ENCODE results near the gene GAPVD1. TPM values are rescaled to one million over a fixed set of nuclear protein-coding genes. Genes with fewer than 3 reads are reported as not detected.
A peak's percentile ranks its signal among the peaks of the same experiment; 100 is the strongest.

Gene GAPVD1
- total and polyA plus RNA-seq, 4 experiments from 2014 or later: 45.6 to 76.4 (median 63.5) TPM

GRCh38 chr9:125246261-125246667 lies 15.4 kb upstream of the GAPVD1 start:
- Mint-ChIP-seq H3K4me3 (no peak overlapping the region), H3K36me3 (peaks cover 0 to 9% of the 10 kb centered on the region in 2 donors), H3K4me1 (peaks cover 7 to 12% (median 8%) of the 10 kb centered on the region in 4 donors), H3K27ac (no peak overlapping the region), H3K9me3 (peaks cover 0 to 1% (median 0%) of the 10 kb centered on the region in 8 donors), H3K27me3 (peaks cover 0 to 1% of the 10 kb centered on the region in 2 donors)
- POLR2A ChIA-PET (ENCODE audit: partially characterized antibody): no interaction called here
- DNase-seq: no peak
- Histone ChIP-seq H3K4me3 (ENCODE audit: low read length in 2 of 2) (no peak overlapping the region), H3K27ac (ENCODE audit: low read depth, low read length) (no peak overlapping the region), H3K9me3 (ENCODE audit: control insufficient read depth in 1 of 2, low read length in 2 of 2) (no peaks in the 10 kb centered on the region), H3K4me1 (ENCODE audit: insufficient read depth, low read length) (peaks cover 10% of the 10 kb centered on the region), H3K27me3 (ENCODE audit: insufficient read depth, low read length) (no peaks in the 10 kb centered on the region), H3K36me3 (ENCODE audit: insufficient read depth, low read length) (no peaks in the 10 kb centered on the region)
- CTCF ChIA-PET (ENCODE audit: partially characterized antibody): no interaction called here
- intact Hi-C loops (cut with micrococcal nuclease): loop anchor here (10.0 kb wide), 1 partner anchor 1311 kb away; the partner anchor contains the start of gene DENND1A

- H3K9me3 ChIP-seq (ENCODE audit: control insufficient read depth in 1 of 2, low read length in 2 of 2): no peaks in the 10 kb centered on the region
- no peaks in the 10 kb centered on the region for H3K9me3 Mint-ChIP-seq
- CTCF ChIA-PET (ENCODE audit: partially characterized antibody): no interaction called here
- H3K36me3 ChIP-seq (ENCODE audit: insufficient read depth, low read length): no peaks in the 10 kb centered on the region
- peaks cover 0 to 2% (median 0%) of the 10 kb centered on the region in 4 donors for H3K4me1 Mint-ChIP-seq
- no peak overlapping the region for H3K4me3 ChIP-seq (ENCODE audit: low read length in 2 of 2)
- POLR2A ChIA-PET (ENCODE audit: partially characterized antibody): interaction anchor here (6.3 kb wide), 1 partner anchor 13 kb away, joined by 30 read pairs; the partner anchor contains the start of gene HSPA5
- no peak overlapping the region for H3K4me3 Mint-ChIP-seq
- H3K27ac ChIP-seq (ENCODE audit: low read depth, low read length): no peak overlapping the region
- no peaks in the 10 kb centered on the region for H3K36me3 Mint-ChIP-seq
- no peaks in the 10 kb centered on the region for H3K27me3 ChIP-seq (ENCODE audit: insufficient read depth, low read length)
- no peaks in the 10 kb centered on the region for H3K4me1 ChIP-seq (ENCODE audit: insufficient read depth, low read length)
- no peak overlapping the region for H3K27ac Mint-ChIP-seq
- intact Hi-C loops (cut with micrococcal nuclease): no loop called here
- no peak for DNase-seq
- no peaks in the 10 kb centered on the region for H3K27me3 Mint-ChIP-seq
Observed at GRCh38 chr9:125254231-125254630, 7.4 kb upstream of the GAPVD1 start.

GRCh38 chr9:125255781-125256391 lies 5.7 kb upstream of the GAPVD1 start:
- H3K4me3 ChIP-seq (ENCODE audit: low read length in 2 of 2): no peak overlapping the region
- no peaks in the 10 kb centered on the region for H3K4me1 ChIP-seq (ENCODE audit: insufficient read depth, low read length)
- no peak overlapping the region for H3K27ac Mint-ChIP-seq
- no peaks in the 10 kb centered on the region for H3K36me3 Mint-ChIP-seq
- no peaks in the 10 kb centered on the region for H3K36me3 ChIP-seq (ENCODE audit: insufficient read depth, low read length)
- no peaks in the 10 kb centered on the region for H3K9me3 ChIP-seq (ENCODE audit: control insufficient read depth in 1 of 2, low read length in 2 of 2)
- no peaks in the 10 kb centered on the region for H3K9me3 Mint-ChIP-seq
- ChIA-PET CTCF (ENCODE audit: partially characterized antibody) (interaction anchor here (1.3 kb wide), 1 partner anchor 18 kb away, joined by 7 read pairs; no protein-coding TSS in a partner anchor), POLR2A (ENCODE audit: partially characterized antibody) (interaction anchor here (2.1 kb wide), 1 partner anchor 14 kb away, joined by 12 read pairs; the partner anchor contains the start of gene HSPA5)
- no peak overlapping the region for H3K4me3 Mint-ChIP-seq
- no peaks in the 10 kb centered on the region for H3K27me3 Mint-ChIP-seq
- no peak overlapping the region for H3K27ac ChIP-seq (ENCODE audit: low read depth, low read length)
- peaks cover 2 to 8% (median 6%) of the 10 kb centered on the region in 4 donors for H3K4me1 Mint-ChIP-seq
- no peak for DNase-seq
- intact Hi-C loops (cut with micrococcal nuclease): no loop called here
- no peaks in the 10 kb centered on the region for H3K27me3 ChIP-seq (ENCODE audit: insufficient read depth, low read length)

GRCh38 chr9:125258160-125258785 lies 3.4 kb upstream of the GAPVD1 start:
- H3K4me3 ChIP-seq (ENCODE audit: low read length in 2 of 2): no peak overlapping the region
- no peaks in the 10 kb centered on the region for H3K9me3 ChIP-seq (ENCODE audit: control insufficient read depth in 1 of 2, low read length in 2 of 2)
- no peak for DNase-seq
- intact Hi-C loops (cut with micrococcal nuclease): no loop called here
- ChIA-PET POLR2A (ENCODE audit: partially characterized antibody) (no interaction called here), CTCF (ENCODE audit: partially characterized antibody) (no interaction called here)
- H3K36me3 ChIP-seq (ENCODE audit: insufficient read depth, low read length): no peaks in the 10 kb centered on the region
- Mint-ChIP-seq H3K27me3 (no peaks in the 10 kb centered on the region), H3K4me1 (peaks cover 11 to 25% (median 19%) of the 10 kb centered on the region in 4 donors), H3K36me3 (peaks cover 0 to 10% of the 10 kb centered on the region in 2 donors), H3K27ac (no peak overlapping the region), H3K9me3 (no peaks in the 10 kb centered on the region), H3K4me3 (peak overlapping the region in 1 of 8 donors; percentile 21)
- H3K27me3 ChIP-seq (ENCODE audit: insufficient read depth, low read length): no peaks in the 10 kb centered on the region
- peaks cover 11% of the 10 kb centered on the region for H3K4me1 ChIP-seq (ENCODE audit: insufficient read depth, low read length)
- no peak overlapping the region for H3K27ac ChIP-seq (ENCODE audit: low read depth, low read length)

GRCh38 chr9:125258832-125259534 lies 2.6 kb upstream of the GAPVD1 start:
- CTCF ChIA-PET (ENCODE audit: partially characterized antibody): interaction anchor here (3.0 kb wide), 1 partner anchor 17 kb away, joined by 17 read pairs; the partner anchor contains the start of gene HSPA5
- H3K27ac ChIP-seq (ENCODE audit: low read depth, low read length): no peak overlapping the region
- Mint-ChIP-seq H3K27ac (peak overlapping the region in 2 of 7 donors; percentile 33 to 48), H3K4me1 (peaks cover 17 to 32% (median 25%) of the 10 kb centered on the region in 4 donors), H3K27me3 (no peaks in the 10 kb centered on the region), H3K9me3 (no peaks in the 10 kb centered on the region), H3K36me3 (peaks cover 3 to 12% of the 10 kb centered on the region in 2 donors), H3K4me3 (peak overlapping the region in 2 of 8 donors; percentile 21 to 29)
- no peak for DNase-seq
- POLR2A ChIA-PET (ENCODE audit: partially characterized antibody): no interaction called here
- no peaks in the 10 kb centered on the region for H3K27me3 ChIP-seq (ENCODE audit: insufficient read depth, low read length)
- peaks cover 18% of the 10 kb centered on the region for H3K4me1 ChIP-seq (ENCODE audit: insufficient read depth, low read length)
- no peaks in the 10 kb centered on the region for H3K36me3 ChIP-seq (ENCODE audit: insufficient read depth, low read length)
- intact Hi-C loops (cut with micrococcal nuclease): no loop called here
- no peak overlapping the region for H3K4me3 ChIP-seq (ENCODE audit: low read length in 2 of 2)
- H3K9me3 ChIP-seq (ENCODE audit: control insufficient read depth in 1 of 2, low read length in 2 of 2): no peaks in the 10 kb centered on the region

GRCh38 chr9:125260561-125260960 lies 1.1 kb upstream of the GAPVD1 start:
- Mint-ChIP-seq H3K4me3 (peak overlapping the region; percentile 94 to 98 (median 97)), H3K9me3 (no peaks in the 10 kb centered on the region), H3K36me3 (peaks cover 3 to 22% of the 10 kb centered on the region in 2 donors), H3K4me1 (peaks cover 26 to 45% (median 37%) of the 10 kb centered on the region in 4 donors), H3K27me3 (no peaks in the 10 kb centered on the region), H3K27ac (peak overlapping the region in 6 of 7 donors; percentile 82 to 98 (median 97))
- CTCF ChIA-PET (ENCODE audit: partially characterized antibody): interaction anchor here (1.5 to 3.0 kb wide), 2 partner anchors 19 to 407 kb away, joined by 5 to 17 read pairs; partner anchors contain the start of genes HSPA5 and WDR38
- POLR2A ChIA-PET (ENCODE audit: partially characterized antibody): interaction anchor here (1.1 to 5.1 kb wide), 3 partner anchors 16 to 65 kb away, joined by 3 to 98 read pairs (median 6); partner anchors contain the start of gene HSPA5
- no peak overlapping the region for H3K27ac ChIP-seq (ENCODE audit: low read depth, low read length)
- H3K27me3 ChIP-seq (ENCODE audit: insufficient read depth, low read length): no peaks in the 10 kb centered on the region
- H3K4me3 ChIP-seq (ENCODE audit: low read length in 2 of 2): no peak overlapping the region
- DNase-seq: no peak
- intact Hi-C loops (cut with micrococcal nuclease): loop anchor here (5.0 kb wide), 1 partner anchor 488 kb away; the partner anchor contains the start of gene NR6A1
- H3K36me3 ChIP-seq (ENCODE audit: insufficient read depth, low read length): no peaks in the 10 kb centered on the region
- no peaks in the 10 kb centered on the region for H3K9me3 ChIP-seq (ENCODE audit: control insufficient read depth in 1 of 2, low read length in 2 of 2)
- peaks cover 33% of the 10 kb centered on the region for H3K4me1 ChIP-seq (ENCODE audit: insufficient read depth, low read length)
